HUES6 (cell line): Measurements from ENCODE around the gene LMNA.
"Not testable (repeated sequence)": the region's sequence is repeated elsewhere in the genome, so short reads cannot be mapped to it uniquely, and the experiment has no call there.

Experiments used
- H3K27ac ChIP-seq: 2 replicates; pipeline ENCODE4 v1.7.0; 2013; ENCODE audit warnings: low read depth, mild to moderate bottlenecking, low read length, inconsistent platforms
- H3K27me3 ChIP-seq: 2 replicates; pipeline ENCODE4 v1.6.1; 2013; ENCODE audit warnings: low read length; ENCODE audit not compliant: control insufficient read depth, insufficient read depth
- H3K36me3 ChIP-seq: 2 replicates; pipeline ENCODE4 v1.6.1; 2013; ENCODE audit warnings: low read length; ENCODE audit not compliant: control insufficient read depth, insufficient read depth
- H3K4me1 ChIP-seq: 2 replicates; pipeline ENCODE4 v1.6.1; 2013; ENCODE audit warnings: low read length; ENCODE audit not compliant: control insufficient read depth, insufficient read depth
- H3K4me3 ChIP-seq: 2 replicates; pipeline ENCODE4 v1.5.1; 2013; ENCODE audit warnings: low read depth, low read length
- H3K9ac ChIP-seq: one replicate; pipeline ENCODE4 v1.6.1; 2013; ENCODE audit warnings: mild to moderate bottlenecking, low read length
- H3K9me3 ChIP-seq: 2 replicates; pipeline ENCODE4 v1.6.1; 2013; ENCODE audit warnings: low read depth, low read length; ENCODE audit not compliant: control insufficient read depth, insufficient read depth

The LMNA gene

DNA sequence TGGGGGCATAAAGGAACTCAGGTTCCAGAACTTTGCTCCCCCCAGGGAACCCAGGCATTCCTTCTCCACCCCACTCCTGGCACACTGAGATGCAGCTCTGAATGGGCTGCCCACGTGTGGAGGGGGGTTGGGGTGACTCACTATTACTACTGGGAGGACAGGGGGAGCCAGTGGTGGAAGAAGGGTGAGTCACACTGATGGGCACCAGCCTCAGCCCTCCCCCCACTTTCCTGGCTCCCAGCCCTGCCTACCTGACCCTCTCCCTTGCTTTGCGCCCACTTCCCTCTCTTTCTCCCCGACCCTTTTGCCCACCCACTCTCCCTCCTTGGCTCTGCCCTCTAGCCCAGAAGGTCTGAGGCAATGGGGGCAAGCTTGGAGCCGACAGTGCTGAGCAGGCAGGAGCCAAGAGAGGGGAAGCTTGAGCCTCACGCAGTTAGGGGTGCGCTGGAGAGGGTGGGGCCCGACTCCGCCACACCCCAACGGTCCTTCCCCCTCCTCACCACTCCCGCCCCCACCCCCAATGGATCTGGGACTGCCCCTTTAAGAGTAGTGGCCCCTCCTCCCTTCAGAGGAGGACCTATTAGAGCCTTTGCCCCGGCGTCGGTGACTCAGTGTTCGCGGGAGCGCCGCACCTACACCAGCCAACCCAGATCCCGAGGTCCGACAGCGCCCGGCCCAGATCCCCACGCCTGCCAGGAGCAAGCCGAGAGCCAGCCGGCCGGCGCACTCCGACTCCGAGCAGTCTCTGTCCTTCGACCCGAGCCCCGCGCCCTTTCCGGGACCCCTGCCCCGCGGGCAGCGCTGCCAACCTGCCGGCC is at the start of gene LMNA:
TSS of gene LMNA (plus strand) at position 611 of the 818 bp plus-strand sequence. CDS start 208 bp downstream, outside the sequence.
- Histone ChIP-seq H3K27ac (peak within 1 kb of the TSS; percentile 69; the same call in 1 of the 2 replicates), H3K36me3 (no peaks in the 10 kb centered on the region), H3K9me3 (no peaks in the 10 kb centered on the region), H3K4me3 (peak within 1 kb of the TSS; percentile 88), H3K4me1 (peaks cover 29% of the 10 kb centered on the region), H3K9ac (peak within 1 kb of the TSS; percentile 83), H3K27me3 (no peaks in the 10 kb centered on the region)

DNA sequence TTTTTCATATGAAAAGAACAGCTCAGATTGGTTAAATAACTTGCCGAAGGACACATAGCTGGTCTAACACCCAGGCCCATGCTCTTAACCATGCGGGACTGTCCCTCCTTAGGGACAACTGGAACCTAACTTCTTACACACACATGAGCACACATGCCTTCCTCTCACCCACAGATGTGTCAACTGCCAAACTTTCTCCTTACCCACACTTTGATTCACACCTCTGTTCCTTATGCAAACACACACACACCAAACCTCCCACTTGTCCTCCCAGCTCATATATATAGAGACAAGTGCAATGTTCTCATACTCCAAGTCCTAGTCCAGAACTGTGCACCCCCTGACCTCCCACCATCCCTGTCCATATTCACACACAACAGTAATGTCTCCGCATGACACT is 49.3 kb upstream of the LMNA start:
- Histone ChIP-seq H3K27me3 (no peaks in the 10 kb centered on the region), H3K9ac (no peak overlapping the region), H3K4me3 (no peak overlapping the region), H3K4me1 (peaks cover 19% of the 10 kb centered on the region), H3K36me3 (peaks cover 6% of the 10 kb centered on the region; the same call in 1 of the 2 replicates), H3K27ac (no peak overlapping the region), H3K9me3 (no peaks in the 10 kb centered on the region)

GRCh38 chr1:156065871-156066270 is 48.6 kb upstream of the LMNA start:
- Histone ChIP-seq H3K4me3 (no peak overlapping the region), H3K36me3 (peaks cover 6% of the 10 kb centered on the region; the same call in 1 of the 2 replicates), H3K27ac (no peak overlapping the region), H3K9me3 (no peaks in the 10 kb centered on the region), H3K4me1 (peaks cover 18% of the 10 kb centered on the region), H3K9ac (no peak overlapping the region), H3K27me3 (no peaks in the 10 kb centered on the region)

GRCh38 chr1:156067262-156067661 is 47.2 kb upstream of the LMNA start:
- Histone ChIP-seq H3K9ac (no peak overlapping the region), H3K36me3 (peaks cover 6% of the 10 kb centered on the region; the same call in 1 of the 2 replicates), H3K9me3 (no peaks in the 10 kb centered on the region), H3K4me3 (no peak overlapping the region), H3K27ac (no peak overlapping the region), H3K27me3 (no peaks in the 10 kb centered on the region), H3K4me1 (peaks cover 11% of the 10 kb centered on the region)

- H3K9me3 ChIP-seq: no peaks in the 10 kb centered on the region
- H3K4me1 ChIP-seq: peaks cover 19% of the 10 kb centered on the region
- H3K9ac ChIP-seq: no peak overlapping the region
- H3K27ac ChIP-seq: no peak overlapping the region
- no peaks in the 10 kb centered on the region for H3K27me3 ChIP-seq
- peaks cover 10% of the 10 kb centered on the region for H3K36me3 ChIP-seq
- no peak overlapping the region for H3K4me3 ChIP-seq
Observed at GRCh38 chr1:156069490-156070455, 44.7 kb upstream of the LMNA start.

GRCh38 chr1:156070548-156070947 is 44.0 kb upstream of the LMNA start:
- H3K9me3 ChIP-seq: no peaks in the 10 kb centered on the region
- no peaks in the 10 kb centered on the region for H3K27me3 ChIP-seq
- no peak overlapping the region for H3K4me3 ChIP-seq
- peaks cover 27% of the 10 kb centered on the region for H3K4me1 ChIP-seq
- H3K36me3 ChIP-seq: peaks cover 10% of the 10 kb centered on the region
- H3K9ac ChIP-seq: no peak overlapping the region
- no peak overlapping the region for H3K27ac ChIP-seq

- not testable (repeated sequence) for H3K27me3 ChIP-seq, H3K9ac ChIP-seq, H3K9me3 ChIP-seq, H3K4me3 ChIP-seq, H3K27ac ChIP-seq
- H3K36me3 ChIP-seq: peaks cover 16% of the 10 kb centered on the region
- H3K4me1 ChIP-seq: peaks cover 33% of the 10 kb centered on the region
Observed at GRCh38 chr1:156071332-156071816, 43.1 kb upstream of the LMNA start.

- H3K4me1 ChIP-seq: peaks cover 41% of the 10 kb centered on the region
- H3K36me3 ChIP-seq: peaks cover 22% of the 10 kb centered on the region
- no peaks in the 10 kb centered on the region for H3K9me3 ChIP-seq
- H3K27ac ChIP-seq: no peak overlapping the region
- H3K9ac ChIP-seq: no peak overlapping the region
- no peaks in the 10 kb centered on the region for H3K27me3 ChIP-seq
- H3K4me3 ChIP-seq: no peak overlapping the region
Observed at GRCh38 chr1:156072251-156072650, 42.3 kb upstream of the LMNA start.

DNA sequence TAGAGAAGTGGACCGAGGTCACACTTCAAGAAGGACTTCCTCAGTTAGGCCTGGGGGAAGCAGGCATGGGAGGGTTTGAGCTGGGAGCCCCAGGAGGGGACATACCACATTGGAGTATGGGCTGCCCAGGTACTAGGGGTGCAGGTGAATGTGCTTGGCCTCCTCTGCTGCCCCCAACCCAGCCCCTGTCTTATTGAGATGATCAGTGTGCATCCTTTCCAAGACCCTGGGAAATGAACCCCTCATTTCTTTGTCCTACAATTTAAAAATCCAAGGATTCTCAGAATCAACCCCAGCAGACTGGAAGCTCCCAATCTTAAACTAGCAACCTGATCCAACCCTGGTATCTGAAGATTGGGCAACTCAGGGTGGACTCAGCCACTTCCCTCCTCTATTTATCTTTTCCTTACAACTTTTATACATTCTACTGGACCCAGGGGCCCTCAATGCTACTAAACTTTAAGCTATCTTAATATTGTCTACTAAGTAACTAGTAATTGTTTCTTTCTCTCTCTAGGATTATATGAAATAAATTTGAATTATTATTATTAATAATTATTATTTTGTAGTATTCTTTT is 41.3 kb upstream of the LMNA start:
- Histone ChIP-seq H3K27ac (no peak overlapping the region), H3K4me3 (no peak overlapping the region), H3K9ac (no peak overlapping the region), H3K36me3 (peaks cover 26% of the 10 kb centered on the region), H3K27me3 (no peaks in the 10 kb centered on the region), H3K4me1 (peaks cover 50% of the 10 kb centered on the region), H3K9me3 (no peaks in the 10 kb centered on the region)

DNA sequence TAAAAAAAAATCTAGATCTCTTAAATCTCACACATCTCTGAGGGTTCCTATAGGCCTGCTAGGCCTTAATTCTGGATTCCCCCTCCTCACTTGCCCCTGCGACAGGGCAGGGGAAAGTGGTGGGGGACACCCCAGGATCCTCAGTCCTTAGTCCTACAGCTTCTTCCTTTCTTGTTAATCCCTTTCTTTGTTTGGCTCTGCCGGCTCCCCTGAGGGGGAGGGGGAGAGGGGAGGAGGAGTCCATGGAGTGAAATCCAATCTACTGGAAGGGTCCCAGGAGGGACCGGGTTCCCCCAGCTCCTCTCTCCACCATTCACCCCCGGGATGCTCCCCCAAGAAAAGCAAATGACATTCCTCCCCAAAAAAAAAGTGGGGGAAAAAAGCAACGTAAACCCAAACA is 40.8 kb upstream of the LMNA start:
- Histone ChIP-seq H3K27ac (no peak overlapping the region), H3K9ac (no peak overlapping the region), H3K4me1 (peaks cover 56% of the 10 kb centered on the region), H3K27me3 (no peaks in the 10 kb centered on the region), H3K4me3 (no peak overlapping the region), H3K9me3 (no peaks in the 10 kb centered on the region), H3K36me3 (peaks cover 26% of the 10 kb centered on the region)
